Neutrophil (primary cell): Measurements from ENCODE around the gene GRB10.

Experiments
- H3K27ac ChIP-seq: fragments of 200-600 bp; sonication (generic); 2 replicates; pipeline ENCODE4 v1.5.1; 2016; ENCODE audit warnings: mild to moderate bottlenecking, moderate library complexity
- H3K27me3 ChIP-seq: fragments of 200-600 bp; sonication (generic); 2 replicates; pipeline ENCODE4 v1.6.0; 2016; ENCODE audit warnings: mild to moderate bottlenecking
- H3K36me3 ChIP-seq: fragments of 200-600 bp; sonication (generic); 2 replicates; pipeline ENCODE4 v1.5.1; 2017
- H3K4me1 ChIP-seq, 2 experiments: fragments of 200-600 bp in 1 of 2; sonication (generic) in 1 of 2; 1 replicate in 1 of 2; 2 replicates in 1 of 2; pipeline versions ENCODE4 v1.5.1 to v1.6.1; 2013 to 2016; ENCODE audit warnings: low read depth in 1 of 2, low read length in 1 of 2, mild to moderate bottlenecking in 1 of 2, moderate library complexity in 1 of 2; ENCODE audit not compliant: control insufficient read depth in 1 of 2, insufficient read depth in 1 of 2
- H3K4me3 ChIP-seq, 2 experiments: fragments of 200-600 bp in 1 of 2; sonication (generic) in 1 of 2; 1 replicate in 1 of 2; 2 replicates in 1 of 2; pipeline ENCODE4 v1.5.1; 2013 to 2016; ENCODE audit warnings: low read depth in 1 of 2, low read length in 1 of 2, mild to moderate bottlenecking in 1 of 2, moderate library complexity in 1 of 2
- H3K9me3 ChIP-seq: fragments of 200-600 bp; sonication (generic); 2 replicates; pipeline ENCODE4 v1.5.1; 2016
- CTCF ChIP-seq: fragments of 200-600 bp; sonication (generic); IDR thresholded peaks from 2 replicates; pipeline ENCODE4 v1.5.1; 2016; ENCODE audit warnings: antibody characterized with exemption

The GRB10 gene

DNA sequence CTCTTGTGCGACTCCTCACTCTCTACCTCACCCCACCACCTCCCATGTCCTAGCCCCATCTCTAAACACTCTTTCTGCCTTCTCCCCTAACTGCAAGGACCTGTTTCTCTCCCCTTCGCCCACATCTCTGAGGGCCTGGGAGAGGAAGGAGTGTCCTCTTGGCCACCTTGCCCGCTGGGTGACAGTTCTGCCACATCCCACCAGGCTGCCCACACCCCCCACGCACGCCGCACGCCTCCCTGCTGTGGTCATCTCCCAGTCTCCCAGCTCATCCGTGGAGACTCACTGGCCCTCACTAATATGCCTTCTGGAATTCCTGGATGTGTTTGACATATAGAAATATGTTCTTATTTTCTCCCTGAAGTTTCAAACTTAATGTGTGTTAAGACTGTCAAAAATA lies 48.5 kb downstream of the GRB10 start:
- no peak for TF ChIP-seq CTCF
- no peaks in the 10 kb centered on the region for H3K4me1 ChIP-seq
- H3K9me3 ChIP-seq, result no peaks in the 10 kb centered on the region
- peaks cover 5% of the 10 kb centered on the region for H3K36me3 ChIP-seq
- no peak overlapping the region for H3K4me3 ChIP-seq
- no peaks in the 10 kb centered on the region for H3K27me3 ChIP-seq
- no peak overlapping the region for H3K27ac ChIP-seq

GRCh38 chr7:50733552-50733951 lies 49.1 kb downstream of the GRB10 start:
- Histone ChIP-seq H3K9me3 (no peaks in the 10 kb centered on the region), H3K27me3 (no peaks in the 10 kb centered on the region), H3K27ac (no peak overlapping the region), H3K4me3 (no peak overlapping the region), H3K36me3 (peaks cover 5% of the 10 kb centered on the region), H3K4me1 (no peaks in the 10 kb centered on the region)
- TF ChIP-seq CTCF, result no peak

DNA sequence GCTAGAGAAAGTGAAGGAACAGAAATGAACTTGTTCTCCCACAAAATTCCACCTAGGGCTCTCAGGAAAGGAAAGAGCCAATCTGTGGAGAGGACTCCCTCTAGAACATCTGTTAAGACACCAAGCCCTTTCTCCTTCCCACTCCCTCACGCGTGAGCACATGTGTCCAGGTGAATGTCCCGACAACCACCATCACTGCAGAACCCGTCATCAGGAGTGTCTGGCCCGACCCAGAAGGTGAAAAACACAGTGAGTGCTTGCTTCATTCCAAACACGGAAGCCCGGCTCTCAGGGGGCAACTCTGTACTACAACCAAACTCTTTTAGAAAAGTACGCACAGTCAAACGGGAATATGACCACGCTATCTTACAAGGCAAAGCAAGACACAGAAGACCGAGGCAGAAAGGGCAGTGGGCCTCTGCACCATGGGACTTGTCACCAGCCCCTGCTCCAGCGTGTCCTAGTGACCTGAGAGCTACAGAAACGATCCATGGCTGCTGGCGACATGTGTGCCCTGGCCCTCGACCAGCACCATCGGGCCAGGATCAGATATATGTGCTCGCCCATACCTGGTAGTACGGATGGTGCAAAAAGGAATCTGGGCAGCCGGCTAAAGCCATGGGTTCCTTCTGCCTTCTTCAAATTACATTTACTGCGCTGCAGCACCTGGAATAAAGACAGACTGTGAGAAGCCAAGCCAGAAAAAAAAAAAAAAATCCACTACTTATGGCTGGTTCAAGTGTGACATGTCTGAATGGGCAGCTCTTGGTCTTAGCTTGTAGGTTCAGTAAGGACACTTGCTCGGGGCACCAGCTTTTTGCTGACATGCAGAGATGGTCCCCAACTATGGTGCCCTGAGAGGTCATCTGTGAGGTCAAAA lies 50.8 kb downstream of the GRB10 start:
- Histone ChIP-seq H3K9me3 (no peaks in the 10 kb centered on the region), H3K4me3 (no peak overlapping the region), H3K27ac (no peak overlapping the region), H3K4me1 (no peaks in the 10 kb centered on the region), H3K27me3 (no peaks in the 10 kb centered on the region), H3K36me3 (peaks cover 5% of the 10 kb centered on the region)
- TF ChIP-seq CTCF, result no peak

DNA sequence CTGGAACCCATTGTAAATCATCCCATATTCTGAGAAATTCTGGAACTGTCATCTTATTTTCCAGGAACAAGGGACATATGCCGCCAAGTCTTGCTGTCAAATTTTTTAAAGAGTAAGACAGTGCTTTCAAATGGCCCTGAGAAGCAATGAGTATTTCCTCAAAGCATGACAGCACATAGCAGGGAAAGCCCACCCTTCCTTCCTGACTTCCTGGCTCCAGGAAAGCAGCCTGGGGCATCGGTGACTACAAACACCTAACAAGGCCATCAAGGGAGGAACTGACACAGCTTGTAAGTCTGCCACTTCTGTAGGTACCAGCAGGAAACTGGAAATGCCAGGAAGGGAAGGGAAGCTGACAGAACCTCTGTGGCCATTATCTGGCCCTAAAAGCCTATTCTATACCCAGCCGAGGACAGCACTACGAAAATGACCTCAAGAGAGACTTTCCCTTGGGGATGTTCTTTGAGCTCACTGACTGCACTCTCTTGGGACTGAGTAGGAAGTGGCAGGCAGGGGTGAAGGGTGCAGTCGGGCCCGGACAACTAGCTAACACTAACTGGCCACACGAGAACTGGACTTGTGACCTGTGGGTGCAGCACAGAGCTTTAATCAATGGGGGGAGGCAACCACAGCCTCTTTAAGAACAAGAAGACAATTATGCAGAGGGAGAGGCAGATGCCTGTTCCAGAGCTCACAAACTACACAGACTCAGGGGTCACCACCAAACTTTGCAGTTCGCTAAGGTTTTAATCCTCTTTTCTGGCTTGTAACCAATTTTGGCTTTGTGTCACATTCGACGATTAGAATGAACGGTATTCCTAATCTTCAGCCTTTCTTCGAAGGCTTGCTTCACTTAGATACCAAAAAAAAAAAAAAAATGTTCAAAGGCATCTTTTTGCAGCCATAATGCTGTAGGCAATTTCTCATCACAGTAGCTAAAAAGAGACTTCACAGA lies 52.0 kb downstream of the GRB10 start:
- no peak overlapping the region for H3K4me3 ChIP-seq

More for the DNA sequence above, 52.0 kb downstream of the GRB10 start:
- Histone ChIP-seq H3K36me3 (peaks cover 5% of the 10 kb centered on the region), H3K9me3 (no peaks in the 10 kb centered on the region), H3K4me1 (peaks cover 0 to 1% of the 10 kb centered on the region in 2 experiments), H3K27ac (no peak overlapping the region), H3K27me3 (no peaks in the 10 kb centered on the region)
- TF ChIP-seq CTCF, result no peak
